ENCODE results near the gene HINT3. TPM values are rescaled to one million over a fixed set of nuclear protein-coding genes. Genes with fewer than 3 reads are reported as not detected.
"Not testable (repeated sequence)": the region's sequence is repeated elsewhere in the genome, so short reads cannot be mapped to it uniquely, and the experiment has no call there.

Gene HINT3
- total RNA-seq, 1 donor from 2014 or later = 20.6 TPM

DNA sequence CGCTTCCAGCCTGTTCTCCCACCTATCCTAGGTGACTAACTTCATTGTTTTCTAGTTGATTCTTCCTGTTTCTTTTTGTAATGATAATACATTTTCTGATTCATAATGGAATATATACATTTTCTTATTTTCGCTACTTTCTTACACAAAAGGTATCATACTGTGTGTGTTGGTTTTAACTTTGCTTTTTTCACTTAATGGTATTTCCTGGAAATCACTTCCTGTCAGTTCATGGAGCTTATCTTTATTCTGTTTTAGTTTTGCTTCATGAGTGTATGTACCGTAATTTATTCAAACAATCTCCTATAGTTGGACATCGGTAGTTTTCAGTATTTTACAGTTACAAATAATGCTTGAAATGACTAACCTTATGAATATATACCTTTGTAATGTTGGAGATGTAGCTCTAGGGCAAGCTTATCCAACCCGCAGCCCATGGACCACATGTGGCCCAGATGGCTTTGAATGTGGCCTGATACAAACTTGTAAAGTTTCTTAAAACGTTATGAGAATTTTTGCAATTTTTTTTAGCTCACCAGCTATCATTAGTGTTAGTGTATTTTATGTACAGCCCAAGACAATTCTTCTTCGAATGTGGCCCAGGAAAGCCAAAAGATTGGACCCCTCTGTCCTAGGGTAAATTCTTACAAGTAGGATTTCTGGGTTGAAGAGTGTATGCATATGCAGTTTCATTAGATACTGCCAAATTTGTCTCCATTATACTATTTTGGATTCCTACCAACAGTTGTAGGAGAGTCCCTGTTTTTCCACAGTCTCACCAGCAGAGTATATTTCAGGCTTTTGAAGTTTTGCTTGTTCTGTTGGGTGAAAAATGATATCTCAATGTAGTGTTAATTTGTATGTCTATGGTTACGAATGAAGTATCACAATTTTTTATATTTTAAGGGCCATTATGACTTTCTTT is 46.4 kb downstream of the HINT3 start:
- DNase-seq (ENCODE audit: low spot score) = no peak

DNA sequence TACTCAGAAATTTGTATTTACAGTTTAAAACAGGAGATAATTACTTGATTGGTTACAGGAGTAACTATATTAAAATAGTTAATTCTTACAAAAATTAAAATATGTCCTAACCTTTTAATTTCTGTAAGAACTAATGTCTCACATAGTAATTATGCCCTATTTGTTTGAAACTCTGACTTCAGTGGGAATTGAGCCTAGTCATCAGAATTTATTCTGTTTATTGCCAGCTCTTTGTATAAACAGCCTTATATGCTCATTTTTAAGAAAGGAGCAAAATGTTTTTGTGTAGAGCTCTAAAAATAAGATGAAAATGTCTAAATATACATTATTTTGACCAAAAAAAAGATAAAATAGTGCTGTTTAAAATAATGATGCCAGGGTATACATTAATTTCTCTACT is 51.2 kb downstream of the HINT3 start:
- no peak for DNase-seq (ENCODE audit: low spot score)

DNA sequence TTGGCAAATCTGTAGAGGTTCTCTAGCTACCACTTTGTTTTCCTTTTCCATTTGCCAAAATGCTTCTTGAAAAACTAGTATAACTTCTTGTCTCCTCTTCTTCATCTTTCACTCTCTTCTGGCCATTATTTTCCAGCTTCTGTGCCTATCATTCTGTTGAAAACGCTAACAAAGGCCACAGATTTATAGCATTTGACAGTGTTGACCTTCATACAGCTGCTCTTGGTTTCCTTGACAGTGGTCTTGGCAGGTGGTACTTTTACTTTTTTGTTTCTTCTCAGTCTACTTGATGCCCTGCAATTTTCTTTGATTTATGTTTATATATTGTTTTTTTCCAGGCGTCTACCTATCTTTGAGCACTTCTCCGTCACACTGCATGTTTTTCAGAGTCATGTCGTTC is 53.5 kb downstream of the HINT3 start:
- no peak for DNase-seq (ENCODE audit: low spot score)

DNA sequence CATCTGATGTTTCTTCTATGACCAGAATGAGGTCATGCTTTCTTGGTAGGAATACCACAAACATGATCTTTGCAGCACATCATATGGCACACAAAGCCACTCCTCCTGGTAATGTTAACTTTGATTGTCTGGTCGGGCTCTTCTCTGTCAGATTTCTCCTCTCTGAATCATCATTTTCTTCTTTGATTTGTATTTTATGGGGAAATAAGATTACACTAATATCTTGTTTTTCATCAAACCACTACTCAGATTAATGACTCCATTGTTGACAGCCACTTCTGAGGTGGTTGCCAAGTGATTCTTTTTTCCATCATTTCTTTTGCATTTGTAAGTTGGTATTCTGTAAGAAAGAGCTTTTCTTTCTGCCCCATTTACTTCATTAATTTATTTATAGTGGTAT is 59.3 kb downstream of the HINT3 start:
- no peak for DNase-seq (ENCODE audit: low spot score)

DNA sequence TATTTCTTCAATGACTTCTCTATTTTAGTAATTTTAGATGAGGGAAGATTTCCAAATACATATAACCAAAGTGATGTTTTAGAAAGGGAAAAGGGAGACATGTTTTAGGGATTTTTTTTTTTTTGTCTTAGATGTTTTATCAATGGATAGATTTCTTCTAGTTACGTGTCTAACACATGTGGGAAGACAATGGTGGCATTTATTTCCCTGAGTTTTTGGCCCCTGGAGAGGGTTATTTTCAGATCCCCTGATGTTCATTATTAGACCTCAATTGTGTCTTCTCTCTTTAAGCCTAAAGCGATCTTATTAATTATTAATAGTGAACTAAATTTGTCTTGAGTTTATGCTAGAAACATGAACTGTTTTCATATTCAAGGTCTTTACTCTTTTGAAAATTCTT is 60.0 kb downstream of the HINT3 start:
- no peak for DNase-seq (ENCODE audit: low spot score)

DNA sequence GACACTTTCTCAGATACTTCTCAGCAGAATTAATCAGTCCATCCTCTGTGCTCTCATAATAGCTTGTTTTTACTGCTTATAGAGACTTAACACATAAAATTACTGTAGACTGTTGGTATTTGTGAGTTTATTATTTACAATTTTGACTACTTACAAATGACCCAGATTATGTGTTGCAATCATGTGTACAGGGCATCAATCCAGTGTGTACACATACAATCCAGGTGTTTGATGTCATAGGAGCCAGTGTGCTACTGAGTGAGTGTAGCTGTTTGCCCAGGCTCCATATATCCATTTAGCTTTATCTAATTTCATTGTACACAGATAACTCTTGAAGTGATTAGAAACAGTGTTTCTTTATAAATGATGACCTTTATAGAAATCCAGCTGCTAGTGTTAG is 61.1 kb downstream of the HINT3 start:
- DNase-seq (ENCODE audit: low spot score) = no peak

DNA sequence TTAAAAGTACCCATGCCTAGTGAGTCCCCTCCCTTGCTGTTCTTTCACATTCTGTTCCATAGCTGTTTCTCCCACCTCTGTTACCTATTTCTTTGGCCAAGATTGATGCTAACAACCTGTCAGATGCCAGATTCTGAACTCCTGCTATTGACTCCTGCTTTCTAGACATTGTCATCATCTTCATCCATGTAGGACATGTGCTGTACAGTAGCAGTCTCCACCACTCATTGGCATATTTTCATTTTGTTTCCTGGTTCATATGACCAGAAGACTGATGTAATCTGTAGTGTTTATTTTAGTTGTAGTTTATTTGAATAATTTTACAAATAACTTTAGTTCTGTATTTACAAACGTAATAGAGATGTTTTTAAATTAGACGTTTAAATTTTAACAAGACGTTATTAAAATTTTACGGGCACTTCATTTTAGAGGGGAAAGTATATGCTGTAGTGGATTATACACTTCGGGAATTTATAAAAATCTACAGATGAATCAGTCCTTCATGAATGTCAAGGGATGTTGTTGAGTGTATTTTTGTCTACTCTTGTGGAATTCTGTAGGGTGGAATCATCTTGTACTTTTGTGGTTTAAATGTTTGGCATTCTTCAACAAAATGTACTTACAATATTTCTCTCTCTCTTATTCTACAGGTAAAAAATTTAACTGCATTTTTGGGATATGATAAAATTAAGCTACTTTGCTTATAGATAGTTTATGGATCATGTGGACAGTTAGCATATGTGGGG is 63.9 kb downstream of the HINT3 start:
- DNase-seq (ENCODE audit: low spot score) = no peak

DNA sequence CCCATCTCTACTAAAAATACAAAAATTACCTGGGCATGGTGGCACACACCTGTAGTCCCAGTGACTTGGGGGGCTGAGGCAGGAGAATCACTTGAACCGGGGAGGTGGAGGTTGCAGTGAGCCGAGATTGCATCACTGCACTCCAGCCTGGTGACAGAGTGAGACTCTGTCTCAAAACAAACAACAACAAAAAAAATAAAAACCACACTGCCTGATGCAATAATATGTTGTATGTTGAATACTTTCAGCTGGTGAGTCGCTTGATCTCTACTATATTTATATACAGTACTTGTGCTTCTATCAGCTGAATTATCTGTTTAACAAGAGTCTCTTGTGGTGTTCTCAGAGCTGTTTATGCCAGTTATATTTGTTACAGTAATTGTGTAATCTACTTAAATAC is 66.9 kb downstream of the HINT3 start:
- DNase-seq (ENCODE audit: low spot score) = not testable (repeated sequence)

DNA sequence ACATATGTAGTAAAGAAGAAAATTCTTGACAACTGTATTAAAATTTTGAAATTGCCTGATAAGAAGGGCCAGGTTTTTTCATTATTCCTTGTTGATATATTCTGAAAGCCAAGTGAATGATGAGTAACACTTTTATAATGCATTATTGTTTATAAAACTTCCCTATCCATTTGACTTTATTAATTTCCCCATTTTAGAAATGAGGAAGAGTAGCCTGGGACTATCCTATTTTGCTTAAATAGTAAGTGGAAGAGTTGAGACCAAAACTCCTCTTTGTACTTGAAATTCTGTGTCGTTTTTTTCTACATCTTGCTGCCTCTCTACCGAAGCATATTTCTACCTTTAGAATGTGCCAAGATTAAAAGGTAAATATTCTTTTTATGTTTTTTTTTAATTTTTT is 69.4 kb downstream of the HINT3 start:
- no peak for DNase-seq (ENCODE audit: low spot score)

DNA sequence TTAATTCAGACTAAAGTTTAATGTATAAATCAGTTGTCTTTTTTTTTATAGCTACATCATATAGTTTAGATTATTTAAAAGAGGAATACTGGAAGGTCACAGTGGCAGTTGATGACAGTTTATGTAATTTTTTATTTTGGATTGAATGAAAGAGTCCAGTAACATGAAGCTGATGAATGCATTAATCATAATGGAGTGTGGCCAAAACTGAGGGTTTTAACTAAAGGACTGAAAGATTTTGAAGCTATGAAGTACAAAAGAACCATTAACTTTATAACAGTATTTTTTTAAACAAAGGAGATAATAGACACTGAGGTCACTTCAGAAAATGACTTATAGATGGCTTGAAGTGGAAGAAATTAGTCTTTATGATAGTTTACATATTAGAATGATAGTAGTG is 71.0 kb downstream of the HINT3 start:
- no peak for DNase-seq (ENCODE audit: low spot score)

Other genes with a start within 250 kb of the HINT3 start
- 2.0 TPM for gene HEY2, start 207.1 kb upstream of the HINT3 start, total RNA-seq
- 62.8 TPM for gene NCOA7, start 165.8 kb upstream of the HINT3 start, total RNA-seq
- gene TRMT11, start 29.8 kb downstream of the HINT3 start, total RNA-seq = 27.4 TPM